ENCODE measurements around the gene CCDC116.
"Not testable (repeated sequence)": the region's sequence is repeated elsewhere in the genome, so short reads cannot be mapped to it uniquely, and the experiment has no call there.

The CCDC116 gene

DNA sequence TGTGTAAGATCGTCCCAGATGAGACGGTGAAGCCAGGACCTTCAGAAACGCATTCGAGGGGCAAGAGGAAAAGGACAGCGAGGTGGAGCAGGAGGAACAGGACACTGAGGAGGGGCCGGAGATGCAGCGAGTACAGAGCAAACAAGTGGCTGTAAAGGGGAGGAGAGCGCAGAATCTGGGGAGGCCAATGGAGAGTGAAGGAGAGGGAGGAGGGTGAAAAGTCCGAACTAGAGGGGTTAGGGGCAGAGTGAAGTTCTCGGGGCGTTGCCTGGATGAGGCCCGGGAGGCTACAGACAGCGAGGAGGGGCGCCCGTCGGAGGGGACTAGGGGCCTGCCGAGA is 24.4 kb downstream of the CCDC116 start:
- DNase-seq, result no peak

DNA sequence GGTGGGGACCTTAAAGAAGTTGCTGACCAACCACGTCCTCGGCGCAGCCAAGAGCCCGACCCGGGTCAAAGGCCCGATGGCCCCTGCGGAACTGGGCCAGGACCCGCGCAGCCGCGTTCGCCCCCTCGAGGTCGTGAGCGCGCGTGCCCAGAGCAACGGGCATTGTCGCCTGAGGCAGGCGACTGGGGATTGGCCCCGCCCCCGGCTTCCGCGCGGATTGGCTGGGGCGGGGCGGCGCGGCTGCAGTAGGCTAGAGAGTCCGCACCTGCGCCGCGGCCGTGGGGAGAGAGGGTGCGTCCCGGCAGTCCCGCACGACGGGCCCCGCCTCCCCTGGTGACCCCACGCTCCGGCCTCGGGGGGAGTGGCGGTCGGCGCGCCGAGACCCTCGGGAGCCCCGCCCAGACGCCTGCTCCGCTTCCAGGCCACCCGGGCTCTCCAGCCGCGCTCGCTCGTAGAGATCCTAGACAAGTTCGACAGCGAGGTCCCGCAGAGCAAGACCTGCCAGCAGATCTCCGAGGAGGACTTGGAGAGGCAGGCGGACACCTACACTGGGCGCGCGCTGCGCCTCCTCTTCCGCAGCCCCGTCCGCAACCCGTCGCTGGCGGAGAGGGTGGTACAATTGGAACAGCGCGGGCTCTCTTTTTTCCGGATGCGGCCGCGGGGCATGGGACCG is 24.9 kb downstream of the CCDC116 start:
- peak; percentile 79 for DNase-seq

DNA sequence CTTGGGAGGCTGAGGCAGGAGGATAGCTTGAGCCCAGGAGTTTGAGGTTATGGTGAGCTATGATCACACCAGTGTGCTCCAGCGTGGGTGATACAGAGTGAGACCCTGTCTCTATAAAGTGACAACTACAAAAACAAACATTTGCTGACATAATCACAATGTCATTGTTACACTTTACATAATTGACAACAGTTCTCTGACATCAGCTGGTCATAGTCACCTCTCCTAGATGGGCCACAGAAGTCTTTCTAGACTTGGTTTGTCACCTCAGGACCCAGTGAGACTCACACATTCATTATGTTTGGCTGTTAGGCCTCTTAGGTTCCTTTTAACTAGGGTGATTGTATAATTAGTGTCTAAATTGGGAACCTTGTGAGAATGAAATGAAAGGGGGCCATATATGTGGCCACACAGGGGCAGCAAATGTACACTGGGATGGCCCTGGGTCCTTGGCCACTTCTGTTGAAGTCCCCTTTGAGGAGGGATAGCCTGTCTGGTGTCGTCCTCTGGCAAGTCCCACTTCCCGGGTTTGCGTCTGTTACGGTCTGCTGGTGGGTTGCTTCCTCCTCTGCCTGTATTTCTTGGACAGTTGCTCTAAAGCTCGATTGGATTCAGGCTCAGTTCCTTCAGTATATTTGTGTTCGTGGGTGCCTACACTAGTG is 27.4 kb downstream of the CCDC116 start:
- no peak for DNase-seq

DNA sequence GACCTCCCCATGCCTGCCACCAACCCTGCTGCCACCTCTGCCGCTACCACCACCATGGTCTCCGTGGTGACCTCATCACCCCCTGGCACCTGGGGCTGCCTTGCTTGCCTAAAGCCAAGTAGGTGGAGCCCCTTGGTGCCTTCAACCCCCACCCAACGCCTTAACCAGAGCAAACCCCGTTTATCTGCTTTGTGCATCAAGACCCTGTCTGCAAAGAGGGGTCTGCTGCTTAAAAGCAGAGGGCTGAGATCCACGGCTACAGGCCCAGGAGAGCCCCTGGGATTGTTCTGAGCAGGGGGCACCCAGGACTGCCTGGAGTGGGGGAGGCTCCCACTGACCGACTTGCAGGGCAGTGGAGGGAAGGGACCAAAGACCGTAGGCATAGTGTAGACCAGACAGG is 28.3 kb downstream of the CCDC116 start:
- no peak for DNase-seq

DNA sequence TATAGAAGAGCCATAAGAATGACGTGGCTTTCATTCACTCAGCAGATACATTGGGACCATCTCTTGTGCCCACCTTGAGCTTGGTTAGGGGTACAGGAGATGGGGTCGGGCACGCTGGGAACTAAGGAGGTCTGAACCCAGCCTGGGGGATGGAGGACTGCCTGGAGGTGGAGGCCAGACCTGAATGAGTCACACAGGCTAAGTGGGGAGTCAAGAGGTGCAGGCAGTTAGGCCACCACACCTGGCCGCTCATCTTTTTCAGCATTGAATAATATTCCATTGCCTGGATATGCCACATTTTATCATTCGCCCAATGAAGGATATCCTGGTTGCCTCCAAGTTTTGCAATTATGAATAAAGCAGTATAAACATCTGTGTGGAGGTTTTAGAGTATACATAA is 29.4 kb downstream of the CCDC116 start:
- DNase-seq, result no peak

DNA sequence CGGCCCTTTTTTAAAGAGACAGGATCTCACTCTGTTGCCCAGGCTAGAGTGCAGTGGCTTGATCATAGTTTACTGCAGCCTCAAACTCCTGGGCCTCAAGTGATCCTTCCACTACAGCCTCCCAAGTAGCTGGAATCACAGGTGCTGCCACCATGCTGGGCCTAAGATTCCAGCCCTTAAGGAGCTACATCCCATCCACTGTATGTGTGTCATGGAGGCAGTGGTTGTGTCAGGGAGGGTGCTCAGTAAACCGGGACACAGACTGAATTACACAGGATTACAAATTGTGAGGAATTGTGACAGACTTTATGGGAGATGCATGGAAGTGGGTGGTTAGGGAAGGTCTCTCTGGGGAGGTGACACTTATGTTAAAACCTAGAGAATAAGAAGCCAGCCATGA is 31.2 kb downstream of the CCDC116 start:
- no peak for DNase-seq

DNA sequence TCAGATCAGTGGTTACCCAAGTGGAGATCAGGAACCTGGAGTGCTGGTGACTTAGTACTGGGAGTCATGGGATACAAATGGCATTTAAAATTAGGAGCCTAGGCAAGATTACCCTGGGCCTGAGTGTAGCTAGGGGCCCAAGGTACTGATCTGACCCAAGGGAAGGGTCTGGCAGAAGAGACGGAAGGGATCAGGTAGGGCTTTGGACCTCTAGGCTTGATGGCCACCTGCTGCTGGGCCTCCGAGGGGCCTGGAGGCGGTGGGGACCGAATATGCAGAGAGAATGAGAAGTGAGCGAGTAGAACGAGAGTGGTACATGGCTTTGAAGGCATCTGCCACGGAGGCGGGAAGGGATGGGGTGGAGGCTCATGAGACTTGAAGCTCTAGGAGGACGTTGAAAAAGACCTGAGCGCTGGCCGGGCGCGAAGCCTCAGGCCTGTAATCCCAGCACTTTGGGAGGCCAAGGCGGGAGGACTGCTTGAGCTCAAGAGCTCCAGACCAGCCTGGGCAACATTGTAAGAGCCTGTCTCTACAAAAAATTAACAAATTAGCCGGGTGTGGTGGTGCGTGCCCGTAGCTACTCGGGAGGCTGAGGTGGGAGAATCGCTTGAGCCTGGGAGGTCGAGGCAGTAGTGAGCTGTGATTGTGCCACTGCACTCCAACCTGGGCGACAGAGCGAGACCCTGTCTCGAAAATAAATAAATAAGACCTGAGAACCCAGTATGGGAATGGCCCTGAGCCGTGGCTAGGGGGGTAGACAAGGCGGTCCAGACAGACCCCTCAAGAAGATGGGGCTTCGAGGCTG is 32.7 kb downstream of the CCDC116 start:
- no peak for DNase-seq

DNA sequence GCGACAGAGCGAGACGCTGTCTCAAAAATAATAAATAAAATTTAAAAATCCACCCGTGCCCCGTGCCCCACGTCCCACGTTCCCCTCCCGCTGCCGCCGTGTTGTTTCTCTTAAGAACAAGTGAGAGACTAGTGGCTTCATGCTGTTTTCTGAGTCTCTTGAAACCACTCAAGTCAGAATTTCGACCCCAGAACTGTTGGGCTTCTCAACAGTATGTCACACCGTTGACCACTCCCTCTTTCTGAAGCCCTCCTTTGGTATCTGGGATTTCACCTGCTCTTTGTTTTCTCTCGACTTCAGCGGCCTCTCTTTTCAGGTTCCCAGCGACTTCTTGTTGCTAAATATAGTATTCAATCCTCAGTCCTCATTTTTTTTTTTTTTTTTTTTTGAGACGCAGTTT is 34.2 kb downstream of the CCDC116 start:
- DNase-seq, result no peak

DNA sequence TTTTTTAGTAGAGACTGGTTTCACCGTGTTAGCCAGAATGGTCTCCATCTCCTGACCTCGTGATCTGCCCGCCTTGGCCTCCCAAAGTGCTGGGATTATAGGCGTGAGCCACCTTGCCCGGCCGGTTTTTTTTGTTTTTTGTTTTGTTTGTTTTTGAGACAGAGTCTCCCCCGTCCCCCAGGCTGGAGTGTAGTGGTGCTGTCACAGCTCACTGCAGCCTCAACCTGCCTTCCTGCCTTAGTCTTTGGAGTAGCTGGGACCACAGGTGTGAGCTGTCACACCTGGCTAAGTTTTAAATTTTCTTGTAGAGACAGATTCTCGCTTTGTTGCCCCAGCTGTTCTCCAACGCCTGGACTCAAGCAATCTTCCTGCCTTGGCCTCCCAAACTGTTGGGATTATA is 36.5 kb downstream of the CCDC116 start:
- no peak for DNase-seq

DNA sequence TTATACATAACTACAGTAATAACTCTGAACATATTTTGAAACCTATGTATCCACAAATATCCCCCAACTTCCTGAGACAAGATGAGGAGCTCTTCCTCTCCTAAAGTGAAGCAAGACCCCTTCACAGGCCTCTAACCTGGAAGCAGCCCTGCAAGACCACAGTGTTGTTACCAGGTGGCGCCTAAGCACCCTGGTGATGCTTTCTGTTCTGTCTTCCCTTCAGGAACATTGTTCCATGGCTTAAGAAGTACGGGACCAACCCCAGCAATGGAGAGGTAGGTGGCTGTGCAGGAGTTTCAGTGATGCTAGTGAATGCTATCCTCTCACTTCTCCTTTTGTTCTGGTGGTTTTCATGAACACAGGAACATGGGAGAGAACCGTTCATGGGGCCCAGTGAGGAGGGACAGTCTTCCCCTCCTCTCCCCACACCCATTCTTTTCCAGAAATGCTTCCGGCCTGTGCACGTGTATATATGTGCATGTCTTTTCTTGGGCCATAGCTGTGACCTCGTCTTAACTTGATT is 39.6 kb downstream of the CCDC116 start:
- no peak for DNase-seq

DNA sequence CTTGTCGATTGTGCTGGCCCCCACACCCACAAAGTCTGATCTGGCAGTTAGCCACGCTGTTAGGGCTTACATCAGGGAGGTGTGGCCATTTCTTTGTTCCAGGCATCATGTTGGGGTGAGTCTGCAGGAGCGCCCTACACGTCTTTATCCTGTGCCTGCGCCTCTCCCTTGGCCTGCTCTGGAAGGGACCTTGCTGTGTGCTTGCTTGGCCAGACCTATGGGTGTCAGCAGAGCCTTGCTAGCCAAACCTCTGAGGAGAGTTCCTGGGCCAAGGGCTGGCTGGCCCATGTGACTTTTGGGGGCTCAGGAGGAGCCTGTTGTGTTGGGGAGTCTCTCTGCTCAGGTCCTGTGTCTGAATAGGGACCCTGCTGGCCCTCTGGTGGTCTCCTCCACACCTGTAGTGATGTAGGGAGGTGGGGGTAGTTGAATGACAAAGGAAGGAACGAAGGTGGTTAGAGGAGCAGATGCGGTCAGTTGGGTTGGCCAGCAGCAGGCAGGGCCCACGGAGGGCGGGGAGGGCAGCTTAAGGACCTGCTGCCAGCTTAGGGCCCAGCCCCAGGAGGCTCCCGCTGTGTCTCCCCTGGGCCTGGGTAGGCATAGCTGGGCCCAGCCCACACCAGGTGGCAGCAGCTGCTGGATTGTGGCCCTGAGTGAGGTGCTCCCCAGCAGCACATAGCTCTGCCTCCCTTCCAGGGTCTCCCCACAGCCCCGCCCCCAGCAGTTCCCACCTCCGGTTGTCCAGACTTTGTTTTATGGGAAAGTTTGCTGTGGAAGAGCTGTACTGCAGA is 41.2 kb downstream of the CCDC116 start:
- DNase-seq, result no peak

DNA sequence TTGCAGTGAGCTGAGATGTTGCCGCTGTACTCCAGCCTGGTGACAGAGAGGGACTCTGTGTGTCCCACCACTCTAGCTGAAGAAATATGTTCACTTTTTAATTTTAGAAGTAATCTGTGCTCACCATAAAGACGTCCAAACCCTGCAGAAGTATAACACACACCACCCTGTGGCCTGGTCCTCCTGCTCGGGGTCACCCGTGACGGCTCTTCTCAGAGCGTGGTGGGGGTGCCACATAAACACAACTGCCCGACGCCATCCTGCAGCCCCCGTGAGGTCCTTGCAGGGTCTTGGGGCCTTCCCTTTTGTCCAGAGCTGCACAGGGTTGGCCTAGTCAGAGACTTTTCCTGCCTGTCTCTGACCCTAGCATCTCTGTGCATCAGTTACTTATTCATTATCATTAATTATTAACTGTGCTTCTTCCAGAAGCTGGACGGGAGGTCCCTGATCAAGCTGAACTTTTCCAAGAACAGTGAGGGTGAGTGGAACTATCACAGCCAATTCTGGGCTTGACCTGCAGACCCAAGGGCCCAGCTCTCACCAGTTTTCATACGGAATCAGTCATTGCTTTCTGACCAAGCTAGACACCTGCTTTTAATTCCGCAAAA is 42.2 kb downstream of the CCDC116 start:
- DNase-seq, result no peak

DNA sequence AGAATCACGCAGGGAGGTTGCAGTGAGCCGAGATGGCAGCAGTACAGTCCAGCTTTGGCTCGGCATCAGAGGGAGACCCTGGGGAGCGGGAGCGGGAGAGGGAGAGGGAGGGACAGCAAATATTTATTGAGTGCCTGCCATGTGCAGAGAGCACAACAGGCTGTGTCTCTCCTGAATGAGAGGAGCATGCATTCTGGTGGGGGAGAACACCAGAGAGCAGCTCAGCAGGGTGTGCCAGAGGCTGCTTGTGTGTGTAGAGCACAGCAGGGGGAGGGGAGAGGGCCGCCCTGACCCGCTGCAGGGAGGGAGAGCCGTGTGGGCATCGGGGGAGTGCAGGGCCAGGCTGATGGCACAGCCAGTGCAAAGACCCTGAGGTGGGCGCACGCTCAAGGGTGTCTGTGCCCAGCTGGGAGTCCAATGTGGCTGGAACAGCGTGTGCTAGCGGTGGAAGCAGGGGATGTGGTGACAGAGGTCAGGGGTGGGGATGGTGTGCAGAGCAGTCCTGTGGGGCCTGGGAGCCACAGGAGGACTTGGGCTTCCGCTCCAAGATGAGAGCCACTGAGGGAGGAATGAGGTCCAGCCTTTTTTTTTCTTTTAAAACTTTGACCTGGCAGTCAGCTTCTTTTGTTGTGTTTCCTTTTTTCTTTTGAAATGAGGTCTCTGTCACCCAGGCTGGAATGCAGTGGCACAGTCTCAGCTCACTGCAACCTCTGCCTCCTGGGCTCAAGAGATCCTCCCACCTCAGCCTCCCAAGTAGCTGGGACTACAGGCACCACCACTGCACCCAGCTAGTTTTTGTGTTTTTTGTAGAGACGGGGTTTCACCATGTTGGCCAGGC is 45.3 kb downstream of the CCDC116 start:
- no peak for DNase-seq

DNA sequence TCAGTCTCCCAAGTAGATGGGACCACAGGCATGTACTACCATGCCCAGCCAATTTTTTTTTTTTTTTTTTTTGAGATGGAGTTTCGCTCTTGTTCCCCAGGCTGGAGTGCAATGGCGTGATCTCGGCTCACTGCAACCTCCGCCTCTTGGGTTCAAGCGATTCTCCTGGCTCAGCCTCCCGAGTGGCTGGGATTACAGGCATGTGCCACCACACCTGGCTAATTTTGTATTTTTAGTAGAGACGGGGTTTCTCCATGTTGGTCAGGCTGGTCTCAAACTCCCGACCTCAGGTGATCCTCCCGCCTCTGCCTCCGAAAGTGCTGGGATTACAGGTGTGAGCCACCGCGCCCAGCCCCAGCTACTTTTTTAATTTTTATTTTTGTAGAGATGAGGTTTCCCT is 46.3 kb downstream of the CCDC116 start:
- not testable (repeated sequence) for DNase-seq

DNA sequence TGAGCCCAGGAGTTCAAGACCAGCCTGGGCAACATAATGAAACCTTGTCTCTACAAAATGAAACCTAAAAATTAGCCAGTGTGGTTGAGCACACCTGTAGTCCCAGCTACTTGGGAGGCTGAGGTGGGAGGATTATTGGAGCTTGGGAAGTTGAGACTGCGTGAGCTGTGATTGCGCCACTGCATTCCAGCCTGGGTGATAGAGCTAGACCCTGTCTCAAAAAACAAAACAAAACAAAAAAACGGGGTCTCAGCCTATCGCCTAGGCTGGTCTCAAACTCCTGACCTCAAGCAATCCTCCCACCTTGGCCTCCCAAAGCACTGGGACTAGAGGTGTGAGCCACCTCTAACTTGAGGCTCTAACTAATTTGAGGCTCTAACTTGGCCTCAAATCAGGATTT is 46.8 kb downstream of the CCDC116 start:
- no peak for DNase-seq

DNA sequence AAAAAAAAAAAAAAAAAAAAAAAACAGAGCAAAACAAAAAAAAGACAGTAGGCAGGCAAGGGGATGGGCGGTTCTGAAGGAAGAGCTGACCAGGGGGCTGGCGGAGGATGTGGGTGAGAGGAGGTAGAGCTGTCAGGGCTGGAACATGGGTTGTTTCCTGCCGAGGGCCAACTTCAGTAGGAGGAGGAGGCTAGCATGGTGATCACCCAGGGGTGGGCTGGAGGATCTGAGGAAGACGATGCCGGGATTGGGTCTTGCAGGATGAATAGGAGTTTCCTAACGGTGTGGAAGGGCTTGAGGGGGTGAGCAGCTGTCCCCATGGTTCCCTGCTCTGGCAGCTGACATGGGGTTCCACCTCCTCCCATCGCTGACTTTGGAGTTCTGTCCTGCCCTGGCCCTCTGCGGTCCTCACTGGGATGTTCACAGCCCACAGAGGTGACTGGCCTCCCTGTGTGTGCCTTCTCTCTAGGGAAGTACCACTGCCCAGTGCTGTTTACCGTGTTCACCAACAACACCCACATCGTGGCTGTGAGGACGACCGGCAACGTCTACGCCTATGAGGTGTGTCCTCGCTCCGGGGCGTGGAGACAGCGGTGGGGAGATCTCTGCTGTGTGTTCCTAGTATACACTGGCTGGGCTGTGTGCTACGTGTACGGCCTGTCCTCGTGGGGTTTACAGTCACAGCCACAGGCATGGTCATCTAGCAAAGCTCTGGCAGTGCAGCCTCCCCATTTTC is 48.4 kb downstream of the CCDC116 start:
- no peak for DNase-seq

DNA sequence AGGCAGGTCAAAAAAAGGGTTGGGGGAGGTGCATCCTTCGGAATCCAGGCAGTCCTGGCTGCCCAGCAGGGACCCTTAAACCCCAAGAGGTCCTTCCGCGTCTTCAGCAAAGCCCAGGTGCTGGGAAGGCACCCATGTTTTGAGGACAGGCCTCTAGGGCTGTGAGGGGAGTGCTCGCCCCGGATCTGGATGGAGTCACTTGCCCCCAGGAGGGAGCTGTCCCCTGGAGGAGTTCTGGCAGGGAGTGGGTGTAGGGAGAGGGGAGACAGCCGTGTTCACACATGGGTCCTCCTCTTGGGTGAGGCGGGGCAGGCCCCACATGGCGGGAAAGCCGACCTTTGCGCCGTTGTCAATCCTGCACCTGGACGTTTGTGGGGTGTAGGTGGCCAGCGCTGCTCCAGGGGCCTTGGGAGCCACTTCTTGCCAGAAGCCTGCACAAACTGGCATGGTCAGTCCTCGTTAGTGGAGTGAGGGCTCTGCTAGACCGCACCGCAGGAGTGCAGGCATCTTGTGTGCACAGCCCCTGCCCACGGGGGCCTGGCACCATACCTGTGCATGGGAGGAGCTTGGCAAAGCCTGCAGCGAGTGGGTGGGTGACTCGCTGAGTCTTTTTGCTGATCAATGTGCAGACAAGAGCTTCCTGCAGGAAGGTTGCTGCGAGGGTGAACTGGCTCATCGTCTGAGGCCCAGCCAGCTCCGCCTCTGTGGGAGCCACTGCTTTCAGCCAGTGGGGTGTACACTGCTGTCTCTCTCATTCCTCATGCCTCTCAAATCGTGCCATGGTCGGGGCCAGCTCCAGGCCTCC is 49.2 kb downstream of the CCDC116 start:
- DNase-seq, result no peak

DNA sequence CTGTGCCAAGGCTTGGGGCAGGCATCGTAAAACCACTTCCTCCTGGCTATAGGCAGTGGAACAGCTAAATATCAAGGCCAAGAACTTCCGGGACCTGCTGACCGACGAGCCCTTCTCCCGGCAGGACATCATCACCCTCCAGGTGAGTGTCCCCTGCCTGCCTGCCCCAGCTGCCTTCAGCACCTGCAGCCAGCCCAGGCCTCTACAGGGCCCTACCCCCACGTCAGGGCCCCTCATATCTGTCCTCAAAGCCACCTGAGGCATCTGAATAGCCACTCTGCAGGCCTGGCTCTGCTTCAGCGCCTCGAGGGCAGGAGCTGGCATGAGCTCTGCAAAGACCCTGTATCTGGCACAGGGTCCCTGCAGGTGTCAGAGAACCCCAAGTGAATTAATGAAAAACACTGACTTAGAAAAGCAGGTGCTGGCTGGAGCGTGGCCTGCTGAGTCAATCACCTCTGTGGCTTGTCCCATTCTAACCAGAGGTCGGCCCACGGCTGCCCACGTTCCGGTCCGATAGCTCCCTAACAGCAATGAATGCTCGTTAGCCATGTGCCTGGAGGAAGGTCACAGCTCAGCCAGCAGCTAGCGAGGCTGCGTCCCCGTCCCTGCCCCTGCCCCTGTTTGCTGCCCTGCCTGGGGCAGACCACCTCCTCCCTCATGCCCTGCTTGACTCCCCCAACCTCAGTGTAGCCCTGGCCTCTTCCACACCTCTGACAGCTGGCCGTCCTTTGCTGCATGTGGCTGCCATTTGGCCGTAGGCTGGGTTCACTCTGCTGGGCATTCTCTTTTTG is 50.0 kb downstream of the CCDC116 start:
- no peak for DNase-seq

DNA sequence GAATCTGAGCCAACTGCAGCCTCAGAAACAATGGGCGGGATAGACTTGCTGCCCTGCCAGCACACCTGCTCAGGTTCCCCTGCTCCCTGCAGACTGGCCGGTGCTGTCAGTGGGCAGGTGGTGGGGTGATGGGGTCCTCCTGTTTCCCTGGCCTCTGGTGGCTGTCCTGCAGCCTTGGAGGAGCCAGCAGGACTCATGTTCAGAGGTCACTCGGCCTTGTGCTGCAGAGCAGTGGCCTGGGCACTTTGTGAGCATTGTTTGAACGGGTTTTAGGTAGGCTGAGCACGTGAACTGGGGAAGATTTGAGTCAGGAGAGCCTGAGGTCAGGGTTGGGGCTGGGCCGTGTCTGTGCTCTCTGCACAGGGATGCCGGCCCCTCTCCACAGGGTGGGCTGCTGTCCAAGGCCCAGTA is 50.8 kb downstream of the CCDC116 start:
- no peak for DNase-seq
